Activated T-cell treated with anti-CD3 and anti-CD28 coated beads, Interleukin-2, amount 50 U/mL, for 4 hours (primary cell): Measurements from ENCODE around the gene DNAL1. TPM values are rescaled to one million over a fixed set of nuclear protein-coding genes. Genes with fewer than 3 reads are reported as not detected.
"Not testable (repeated sequence)": the region's sequence is repeated elsewhere in the genome, so short reads cannot be mapped to it uniquely, and the experiment has no call there.

ENCODE experiments used
- ATAC-seq, 2 donors: fragments of 200-7000 bp; cut with Tn5 transposase; one replicate each; pipeline ENCODE4 v1.10.0; 2021
- DNase-seq: peaks from one replicate; pipeline ENCODE4 v3.0.0-alpha.2; 2020
- H3K27me3 Mint-ChIP-seq: one replicate; pipeline ENCODE4 v1.8.0; 2021; ENCODE audit warnings: low read depth, mixed read lengths
- H3K36me3 Mint-ChIP-seq: one replicate; pipeline ENCODE4 v1.8.0; 2022; ENCODE audit warnings: mixed read lengths; ENCODE audit not compliant: insufficient read depth
- H3K4me1 Mint-ChIP-seq: one replicate; pipeline ENCODE4 v1.8.0; 2021; ENCODE audit warnings: low read depth, mixed read lengths
- H3K4me3 Mint-ChIP-seq: one replicate; pipeline ENCODE4 v1.8.0; 2021; ENCODE audit warnings: mild to moderate bottlenecking, moderate library complexity, mixed read lengths
- H3K9me3 Mint-ChIP-seq: one replicate; pipeline ENCODE4 v1.8.0; 2021; ENCODE audit warnings: mixed read lengths
- total RNA-seq, 3 donors: library from RNA; stranded (reverse); gene quantifications; one replicate each; pipeline ENCODE4 v1.2.1, GENCODE V29; 2021

Gene DNAL1
- total RNA-seq, 3 donors from 2014 or later = 7.0 to 10.8 (median 9.7) TPM

GRCh38 chr14:73627151-73627558 is 17.6 kb upstream of the DNAL1 start:
- Mint-ChIP-seq H3K4me3 (no peak overlapping the region), H3K4me1 (no peaks in the 10 kb centered on the region), H3K9me3 (no peaks in the 10 kb centered on the region), H3K36me3 (no peaks in the 10 kb centered on the region), H3K27me3 (peaks cover 2% of the 10 kb centered on the region)
- DNase-seq = no peak
- peak; percentile 37 to 38 for ATAC-seq

GRCh38 chr14:73630009-73630780 is 14.6 kb upstream of the DNAL1 start:
- Mint-ChIP-seq H3K27me3 (peaks cover 6% of the 10 kb centered on the region), H3K4me1 (peaks cover 5% of the 10 kb centered on the region), H3K36me3 (no peaks in the 10 kb centered on the region), H3K4me3 (no peak overlapping the region), H3K9me3 (no peaks in the 10 kb centered on the region)
- DNase-seq (no peak), ATAC-seq (no peak)

GRCh38 chr14:73633116-73634010 is 11.4 kb upstream of the DNAL1 start:
- H3K27me3 Mint-ChIP-seq = peaks cover 9% of the 10 kb centered on the region
- peak overlapping the region; percentile 73 for H3K4me3 Mint-ChIP-seq
- peak; percentile 88 to 90 for ATAC-seq
- no peaks in the 10 kb centered on the region for H3K36me3 Mint-ChIP-seq
- H3K9me3 Mint-ChIP-seq = no peaks in the 10 kb centered on the region
- peak; percentile 54 for DNase-seq
- peaks cover 5% of the 10 kb centered on the region for H3K4me1 Mint-ChIP-seq

GRCh38 chr14:73634011-73634833 is 10.6 kb upstream of the DNAL1 start:
- no peaks in the 10 kb centered on the region for H3K9me3 Mint-ChIP-seq
- H3K4me3 Mint-ChIP-seq = peak overlapping the region; percentile 73
- peak; percentile 22 to 25 for ATAC-seq
- H3K27me3 Mint-ChIP-seq = peaks cover 9% of the 10 kb centered on the region
- peaks cover 5% of the 10 kb centered on the region for H3K4me1 Mint-ChIP-seq
- DNase-seq = no peak
- no peaks in the 10 kb centered on the region for H3K36me3 Mint-ChIP-seq

GRCh38 chr14:73636355-73636754 is 8.4 kb upstream of the DNAL1 start:
- not testable (repeated sequence) for H3K4me1 Mint-ChIP-seq, H3K9me3 Mint-ChIP-seq, H3K27me3 Mint-ChIP-seq, ATAC-seq, H3K36me3 Mint-ChIP-seq, DNase-seq, H3K4me3 Mint-ChIP-seq

GRCh38 chr14:73637830-73638229 is 7.0 kb upstream of the DNAL1 start:
- ATAC-seq = no peak
- peaks cover 5% of the 10 kb centered on the region for H3K4me1 Mint-ChIP-seq
- no peaks in the 10 kb centered on the region for H3K36me3 Mint-ChIP-seq

GRCh38 chr14:73640796-73641365 is 3.9 kb upstream of the DNAL1 start:
- DNase-seq (no peak), ATAC-seq (no peak)
- no peaks in the 10 kb centered on the region for H3K36me3 Mint-ChIP-seq
- H3K4me1 Mint-ChIP-seq = peaks cover 13% of the 10 kb centered on the region
- H3K27me3 Mint-ChIP-seq = no peaks in the 10 kb centered on the region
- H3K9me3 Mint-ChIP-seq = no peaks in the 10 kb centered on the region
- no peak overlapping the region for H3K4me3 Mint-ChIP-seq

More at GRCh38 chr14:73637830-73638229, 7.0 kb upstream of the DNAL1 start:
- Mint-ChIP-seq H3K4me3 (no peak overlapping the region), H3K27me3 (peaks cover 6% of the 10 kb centered on the region), H3K9me3 (no peaks in the 10 kb centered on the region)
- DNase-seq = no peak

GRCh38 chr14:73645248-73645610 is 443 bp downstream of the DNAL1 start:
- Mint-ChIP-seq H3K27me3 (no peaks in the 10 kb centered on the region), H3K36me3 (no peaks in the 10 kb centered on the region), H3K4me3 (peak overlapping the region; percentile 89), H3K9me3 (no peaks in the 10 kb centered on the region), H3K4me1 (peaks cover 16% of the 10 kb centered on the region)
- DNase-seq (no peak), ATAC-seq (no peak)

- Mint-ChIP-seq H3K9me3 (no peaks in the 10 kb centered on the region), H3K36me3 (peaks cover 5% of the 10 kb centered on the region), H3K27me3 (no peaks in the 10 kb centered on the region), H3K4me3 (no peak overlapping the region), H3K4me1 (peaks cover 2% of the 10 kb centered on the region)
- DNase-seq = no peak
- no peak for ATAC-seq
Observed at GRCh38 chr14:73651005-73651404, 6.2 kb downstream of the DNAL1 start.

GRCh38 chr14:73655851-73656250 is 11.1 kb downstream of the DNAL1 start:
- DNase-seq = no peak
- ATAC-seq = no peak
- no peaks in the 10 kb centered on the region for H3K27me3 Mint-ChIP-seq

GRCh38 chr14:73659202-73659601 is 14.4 kb downstream of the DNAL1 start:
- H3K4me3 Mint-ChIP-seq, DNase-seq, H3K4me1 Mint-ChIP-seq, H3K27me3 Mint-ChIP-seq, H3K9me3 Mint-ChIP-seq, ATAC-seq: not testable (repeated sequence)
- H3K36me3 Mint-ChIP-seq = peaks cover 20% of the 10 kb centered on the region

More at GRCh38 chr14:73655851-73656250, 11.1 kb downstream of the DNAL1 start:
- Mint-ChIP-seq H3K4me3 (no peak overlapping the region), H3K9me3 (no peaks in the 10 kb centered on the region), H3K36me3 (peaks cover 14% of the 10 kb centered on the region), H3K4me1 (no peaks in the 10 kb centered on the region)

- no peak overlapping the region for H3K4me3 Mint-ChIP-seq
- H3K4me1 Mint-ChIP-seq = no peaks in the 10 kb centered on the region
- H3K36me3 Mint-ChIP-seq = peaks cover 20% of the 10 kb centered on the region
- no peaks in the 10 kb centered on the region for H3K27me3 Mint-ChIP-seq
- DNase-seq (no peak), ATAC-seq (no peak)
- H3K9me3 Mint-ChIP-seq = no peaks in the 10 kb centered on the region
Observed at GRCh38 chr14:73660511-73660910, 15.7 kb downstream of the DNAL1 start.

GRCh38 chr14:73661872-73662271 is 17.1 kb downstream of the DNAL1 start:
- no peak for DNase-seq
- Mint-ChIP-seq H3K9me3 (no peaks in the 10 kb centered on the region), H3K27me3 (no peaks in the 10 kb centered on the region), H3K4me3 (no peak overlapping the region), H3K36me3 (peaks cover 20% of the 10 kb centered on the region), H3K4me1 (no peaks in the 10 kb centered on the region)
- ATAC-seq = no peak

GRCh38 chr14:73662487-73662943 is 17.7 kb downstream of the DNAL1 start:
- Mint-ChIP-seq H3K9me3 (no peaks in the 10 kb centered on the region), H3K4me3 (no peak overlapping the region), H3K27me3 (no peaks in the 10 kb centered on the region), H3K36me3 (peaks cover 20% of the 10 kb centered on the region), H3K4me1 (no peaks in the 10 kb centered on the region)
- ATAC-seq (no peak), DNase-seq (no peak)
